B cell (primary cell): Measurements from ENCODE around the gene AQP11. TPM values are rescaled to one million over a fixed set of nuclear protein-coding genes. Genes with fewer than 3 reads are reported as not detected.

Experiments
- ATAC-seq: fragments of 200-7000 bp; cut with Tn5 transposase; one replicate; pipeline ENCODE4 v1.10.0; 2021; ENCODE audit warnings: low read depth, mild to moderate bottlenecking, moderate number of reproducible peaks, moderate library complexity
- CTCF ChIA-PET: fragments of 350-600 bp; sonication (Branson Sonifier 250); formaldehyde crosslinking; loops from one replicate; lab custom pipeline; 2021; ENCODE audit warnings: antibody characterized with exemption, inconsistent platforms; lab: Charles Lee
- POLR2A ChIA-PET: fragments of 350-600 bp; sonication (Branson Sonifier 250); formaldehyde crosslinking; loops from one replicate; lab custom pipeline; 2021; ENCODE audit warnings: antibody characterized with exemption; lab: Charles Lee
- DNase-seq: peaks from one replicate; pipeline ENCODE4 v3.0.0; 2013
- H2AFZ ChIP-seq: 2 replicates; pipeline ENCODE4 v1.6.1; 2012; ENCODE audit warnings: mild to moderate bottlenecking, low read depth, low read length; ENCODE audit not compliant: insufficient read depth, poor library complexity, severe bottlenecking
- H3K27ac ChIP-seq, 2 donors: 1 replicate in 1 of 2; 2 replicates in 1 of 2; pipeline ENCODE4 v1.5.1; 2012 to 2013; ENCODE audit warnings: low read length in 2 of 2, mild to moderate bottlenecking in 2 of 2, moderate library complexity in 1 of 2
- H3K27me3 ChIP-seq, 4 experiments: fragments of 200-600 bp in 1 of 4; sonication (generic) in 1 of 4; replicated peaks in 1 of 4; 1 replicate in 2 of 4; 2 replicates in 2 of 4; pipeline versions ENCODE4 v1.6.1 to v1.7.0; 2013 to 2016; ENCODE audit warnings: low read length in 3 of 4, mild to moderate bottlenecking in 2 of 4, mixed read lengths in 1 of 4, moderate library complexity in 1 of 4; ENCODE audit not compliant: insufficient read depth in 4 of 4, control insufficient read depth in 3 of 4; ENCODE audit errors: control extremely low read depth in 1 of 4
- H3K36me3 ChIP-seq, 2 experiments: replicated peaks in 1 of 2; 1 replicate in 1 of 2; 2 replicates in 1 of 2; pipeline versions ENCODE4 v1.6.1 to v1.7.1; 2013; ENCODE audit warnings: low read length in 1 of 2; ENCODE audit not compliant: insufficient read depth in 2 of 2, control insufficient read depth in 1 of 2; ENCODE audit errors: control extremely low read depth in 1 of 2, extremely low read depth in 1 of 2
- H3K4me1 ChIP-seq, 2 donors: fragments of 200-600 bp in 1 of 2; sonication (generic) in 1 of 2; 1 replicate in 1 of 2; 2 replicates in 1 of 2; pipeline versions ENCODE4 v1.5.1 to v1.6.1; 2013 to 2017; ENCODE audit warnings: low read length in 2 of 2; ENCODE audit not compliant: control insufficient read depth in 2 of 2, insufficient read depth in 2 of 2
- H3K4me2 ChIP-seq: replicated peaks from 2 replicates; pipeline ENCODE3; 2012; ENCODE audit warnings: mild to moderate bottlenecking, low read depth, low read length; ENCODE audit not compliant: poor library complexity, severe bottlenecking
- H3K4me3 ChIP-seq, 5 experiments: fragments of 200-600 bp in 1 of 5; sonication (generic) in 1 of 5; 1 replicate in 3 of 5; 2 replicates in 2 of 5; pipeline versions ENCODE4 v1.5.1 to v1.7.0; 2011 to 2016; ENCODE audit warnings: low read length in 4 of 5, mild to moderate bottlenecking in 4 of 5, low read depth in 2 of 5, control low read depth in 1 of 5, moderate library complexity in 1 of 5; ENCODE audit not compliant: insufficient read depth in 1 of 5; ENCODE audit errors: control extremely low read depth in 1 of 5, extremely low read depth in 1 of 5
- H3K79me2 ChIP-seq: fragments of 200-600 bp; sonication (generic); one replicate; pipeline ENCODE4 v1.6.0; 2016; ENCODE audit warnings: low read length; ENCODE audit not compliant: control insufficient read depth, insufficient read depth
- H3K9ac ChIP-seq: fragments of 200-600 bp; sonication (generic); 2 replicates; pipeline ENCODE4 v1.6.1; 2017; ENCODE audit warnings: mild to moderate bottlenecking, low read length, moderate library complexity
- H3K9me3 ChIP-seq, 3 donors: one replicate each; pipeline versions ENCODE4 v1.6.1 to v1.7.1; 2013; ENCODE audit warnings: low read length in 2 of 3; ENCODE audit not compliant: control insufficient read depth in 2 of 3, insufficient read depth in 1 of 3; ENCODE audit errors: control extremely low read depth in 1 of 3
- H4K20me1 ChIP-seq: 2 replicates; pipeline ENCODE4 v1.6.0; 2012; ENCODE audit warnings: mild to moderate bottlenecking, low read length; ENCODE audit not compliant: insufficient read depth, control insufficient read depth, poor library complexity, severe bottlenecking
- H3K27ac Mint-ChIP-seq: one replicate; pipeline ENCODE4 v1.8.0; 2021; ENCODE audit warnings: mixed read lengths
- H3K27me3 Mint-ChIP-seq: one replicate; pipeline ENCODE4 v1.8.0; 2021; ENCODE audit warnings: mixed read lengths
- H3K4me1 Mint-ChIP-seq: one replicate; pipeline ENCODE4 v1.8.0; 2021; ENCODE audit warnings: mixed read lengths
- H3K4me3 Mint-ChIP-seq: one replicate; pipeline ENCODE4 v1.8.0; 2021; ENCODE audit warnings: mixed read lengths
- H3K9me3 Mint-ChIP-seq: one replicate; pipeline ENCODE4 v1.8.0; 2022; ENCODE audit warnings: mixed read lengths; ENCODE audit not compliant: insufficient read depth
- EZH2 ChIP-seq: IDR thresholded peaks from 2 replicates; pipeline ENCODE4 v1.6.1; 2012; ENCODE audit warnings: borderline replicate concordance, low read depth, mild to moderate bottlenecking, moderate library complexity, low read length; ENCODE audit not compliant: insufficient read depth, poor library complexity, severe bottlenecking
- WGBS: methylation state at CpG from one replicate; pipeline ENCODE4 v1.1.5; 2013; ENCODE audit warnings: missing lambda C conversion rate; ENCODE audit not compliant: insufficient coverage; 5-methylcytosine and 5-hydroxymethylcytosine counted together
- intact Hi-C: fragments of 100-400 bp; cut with micrococcal nuclease; formaldehyde crosslinking; loops from one replicate; pipeline ENCODE4 v1.10.0; 2022
- polyA plus RNA-seq: library from polyadenylated mRNA; depleted of rRNA; stranded (reverse); fragments of >200 nt; gene quantifications from 2 replicates; pipeline ENCODE4 v1.2.3, GENCODE V29; 2012
- total RNA-seq, 2 donors: library from RNA; stranded (reverse); fragments of 120-200 nt in 1 of 2; gene quantifications; 1 replicate in 1 of 2; 2 replicates in 1 of 2; pipeline versions ENCODE4 v1.2.3 to v1.2.4, GENCODE V29; 2013 to 2022
- TF ChIP-seq, protein P1 (sequence below): fragments of 200-600 bp; IDR thresholded peaks from one replicate; pipeline ENCODE4 v1.8.0; 2022; ENCODE audit warnings: antibody characterized with exemption, mild to moderate bottlenecking

The AQP11 gene
- total and polyA plus RNA-seq, 2 donors (not counting 1 experiment from before 2014, with no cell fraction given), result 0.19 to 0.47 TPM

DNA sequence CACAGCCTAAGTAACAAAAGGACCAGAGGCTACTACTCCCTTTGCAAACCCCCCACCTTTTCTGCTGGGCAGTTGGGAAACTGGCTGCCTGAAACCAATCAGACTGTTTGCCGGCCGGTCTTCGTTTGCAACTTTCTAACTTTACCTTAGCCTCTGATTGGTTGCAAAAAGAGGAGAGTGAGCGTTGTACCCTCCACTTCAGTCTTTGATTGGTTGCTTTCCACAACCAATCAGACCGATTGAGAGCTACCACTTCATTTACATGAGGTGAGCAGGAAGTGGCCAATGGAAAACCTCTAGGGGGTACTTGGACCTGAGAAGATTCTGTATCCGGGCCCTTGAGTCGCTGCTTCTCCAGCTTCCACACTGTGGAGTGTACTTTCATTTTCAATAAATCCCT, 66.6 kb downstream of the AQP11 start:
- TF ChIP-seq, protein P1, sequence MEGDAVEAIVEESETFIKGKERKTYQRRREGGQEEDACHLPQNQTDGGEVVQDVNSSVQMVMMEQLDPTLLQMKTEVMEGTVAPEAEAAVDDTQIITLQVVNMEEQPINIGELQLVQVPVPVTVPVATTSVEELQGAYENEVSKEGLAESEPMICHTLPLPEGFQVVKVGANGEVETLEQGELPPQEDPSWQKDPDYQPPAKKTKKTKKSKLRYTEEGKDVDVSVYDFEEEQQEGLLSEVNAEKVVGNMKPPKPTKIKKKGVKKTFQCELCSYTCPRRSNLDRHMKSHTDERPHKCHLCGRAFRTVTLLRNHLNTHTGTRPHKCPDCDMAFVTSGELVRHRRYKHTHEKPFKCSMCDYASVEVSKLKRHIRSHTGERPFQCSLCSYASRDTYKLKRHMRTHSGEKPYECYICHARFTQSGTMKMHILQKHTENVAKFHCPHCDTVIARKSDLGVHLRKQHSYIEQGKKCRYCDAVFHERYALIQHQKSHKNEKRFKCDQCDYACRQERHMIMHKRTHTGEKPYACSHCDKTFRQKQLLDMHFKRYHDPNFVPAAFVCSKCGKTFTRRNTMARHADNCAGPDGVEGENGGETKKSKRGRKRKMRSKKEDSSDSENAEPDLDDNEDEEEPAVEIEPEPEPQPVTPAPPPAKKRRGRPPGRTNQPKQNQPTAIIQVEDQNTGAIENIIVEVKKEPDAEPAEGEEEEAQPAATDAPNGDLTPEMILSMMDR, result no peak
- TF ChIP-seq EZH2, result no peak

DNA sequence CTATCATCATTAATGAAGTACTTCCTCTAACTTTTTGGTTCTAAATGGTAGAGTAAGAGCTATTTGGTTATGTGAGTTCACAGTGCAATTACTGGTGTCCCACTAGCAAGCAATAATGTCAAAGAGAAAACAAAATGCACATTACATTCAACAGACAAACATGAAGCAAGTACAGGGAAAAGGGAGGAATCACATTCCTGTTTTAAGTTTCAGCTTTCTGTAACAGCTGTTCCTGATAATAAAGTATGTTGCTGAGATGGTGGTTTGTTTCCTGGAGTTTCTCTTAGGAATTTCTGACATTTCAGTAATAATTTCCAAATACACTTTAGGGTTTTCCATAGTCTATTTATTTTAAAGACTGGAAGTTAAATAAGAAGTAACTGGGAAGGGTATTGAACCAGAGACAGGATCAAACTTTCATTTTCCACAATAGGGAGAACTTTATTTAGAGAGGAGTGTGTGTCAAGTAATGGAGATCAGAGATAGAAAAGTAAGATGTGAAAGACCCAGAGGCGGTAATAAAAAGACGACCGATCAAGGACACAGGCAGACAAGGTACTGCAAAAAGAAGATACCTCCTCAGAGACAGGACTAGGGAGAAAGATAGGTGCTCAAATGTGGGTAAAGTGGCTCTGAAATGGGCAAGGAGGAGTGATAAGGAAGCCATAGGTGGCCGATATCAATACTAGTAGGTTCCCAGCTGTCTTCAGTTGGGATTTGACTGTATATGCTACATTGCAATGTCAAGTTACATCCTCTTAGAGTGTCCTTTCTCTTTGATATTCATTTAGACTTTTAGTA, 68.7 kb downstream of the AQP11 start:
- Histone ChIP-seq H3K27me3 (no peaks in the 10 kb centered on the region), H3K79me2 (no peaks in the 10 kb centered on the region), H3K9ac (no peak overlapping the region), H4K20me1 (no peaks in the 10 kb centered on the region), H3K9me3 (no peaks in the 10 kb centered on the region), H3K4me1 (peaks cover 12 to 17% of the 10 kb centered on the region in 2 donors), H3K36me3 (no peaks in the 10 kb centered on the region), H3K4me2 (no peak overlapping the region), H3K4me3 (no peak overlapping the region), H3K27ac (no peak overlapping the region), H2AFZ (no peak overlapping the region)
- WGBS, result 96% methylated on average over 3 of the region's 4 CpGs
- POLR2A ChIA-PET, result no interaction called here
- H3K27me3 Mint-ChIP-seq, result no peaks in the 10 kb centered on the region
- no peak overlapping the region for H3K27ac Mint-ChIP-seq
- no peaks in the 10 kb centered on the region for H3K9me3 Mint-ChIP-seq
- H3K4me3 Mint-ChIP-seq, result no peak overlapping the region
- CTCF ChIA-PET, result no interaction called here
- intact Hi-C loops, result no loop called here
- ATAC-seq, result no peak
- TF ChIP-seq EZH2, result no peak
- TF ChIP-seq, protein P1, result no peak
- peaks cover 24% of the 10 kb centered on the region for H3K4me1 Mint-ChIP-seq
- DNase-seq, result no peak

More for the DNA sequence above, 66.6 kb downstream of the AQP11 start:
- Histone ChIP-seq H3K36me3 (no peaks in the 10 kb centered on the region), H3K4me2 (no peak overlapping the region), H3K79me2 (no peaks in the 10 kb centered on the region), H3K4me1 (peaks cover 11 to 13% of the 10 kb centered on the region in 2 donors), H3K9me3 (no peaks in the 10 kb centered on the region), H3K4me3 (no peak overlapping the region), H3K27ac (no peak overlapping the region), H2AFZ (no peak overlapping the region), H3K27me3 (no peaks in the 10 kb centered on the region), H3K9ac (no peak overlapping the region), H4K20me1 (no peaks in the 10 kb centered on the region)
- H3K9me3 Mint-ChIP-seq, result no peaks in the 10 kb centered on the region
- DNase-seq (no peak), ATAC-seq (no peak)
- no peaks in the 10 kb centered on the region for H3K27me3 Mint-ChIP-seq
- CTCF ChIA-PET, result no interaction called here
- H3K4me3 Mint-ChIP-seq, result no peak overlapping the region
- WGBS, result 82% methylated on average over 2 of the region's 7 CpGs
- no peak overlapping the region for H3K27ac Mint-ChIP-seq
- POLR2A ChIA-PET, result no interaction called here
- peaks cover 13% of the 10 kb centered on the region for H3K4me1 Mint-ChIP-seq
- intact Hi-C loops, result no loop called here
